HepG2 (cell line): ENCODE results near the gene DHRS4L2. TPM values are rescaled to one million over a fixed set of nuclear protein-coding genes. Genes with fewer than 3 reads are reported as not detected.

ENCODE experiments used
- ARNTL ChIP-seq: sonication (generic); formaldehyde crosslinking; IDR thresholded peaks from 2 replicates; pipeline ENCODE4 v1.4.0; 2020; ENCODE audit warnings: mild to moderate bottlenecking, missing genetic modification reagents
- EEA1 ChIP-seq: sonication (generic); formaldehyde crosslinking; IDR thresholded peaks from 2 replicates; pipeline ENCODE4 v1.5.1; 2020; ENCODE audit warnings: mild to moderate bottlenecking, missing genetic modification reagents, borderline replicate concordance
- MTA3 ChIP-seq: sonication (generic); formaldehyde crosslinking; IDR thresholded peaks from 2 replicates; pipeline ENCODE4 v1.4.0; 2020; ENCODE audit warnings: missing genetic modification reagents
- NCOA5 ChIP-seq: sonication (generic); formaldehyde crosslinking; IDR thresholded peaks from 2 replicates; pipeline ENCODE4 v1.4.0; 2020; ENCODE audit warnings: missing genetic modification reagents
- POLR2A ChIP-seq, 2 experiments: IDR thresholded peaks; 2 replicates each; pipeline ENCODE4 v1.6.1; 2011; ENCODE audit warnings: low read depth in 2 of 2, low read length in 2 of 2, mild to moderate bottlenecking in 1 of 2, moderate library complexity in 1 of 2; ENCODE audit not compliant: insufficient read depth in 1 of 2
- PPARG ChIP-seq: conservative IDR thresholded peaks from 2 replicates; pipeline ENCODE4 v1.6.1; 2016; ENCODE audit warnings: missing biosample characterization, missing genetic modification reagents
- SUZ12 ChIP-seq: fragments of 150-350 bp; IDR thresholded peaks from 2 replicates; pipeline ENCODE4 v1.6.1; 2014; ENCODE audit warnings: low read depth, low read length
- TOE1 ChIP-seq: sonication (generic); formaldehyde crosslinking; IDR thresholded peaks from 2 replicates; pipeline ENCODE4 v1.4.0; 2020; ENCODE audit warnings: mild to moderate bottlenecking, missing genetic modification reagents
- ZMAT3 ChIP-seq: sonication (generic); formaldehyde crosslinking; conservative IDR thresholded peaks from 2 replicates; pipeline ENCODE4 v1.7.0; 2021; ENCODE audit warnings: missing genetic modification reagents
- ZNF101 ChIP-seq: sonication (generic); formaldehyde crosslinking; IDR thresholded peaks from 2 replicates; pipeline ENCODE4 v1.4.0; 2020; ENCODE audit warnings: mild to moderate bottlenecking, low read depth, missing genetic modification reagents, borderline replicate concordance
- ZNF337 ChIP-seq: sonication (generic); formaldehyde crosslinking; IDR thresholded peaks from 2 replicates; pipeline ENCODE4 v1.5.1; 2020; ENCODE audit warnings: missing genetic modification reagents, low read depth, mild to moderate bottlenecking, borderline replicate concordance
- ZNF589 ChIP-seq: sonication (generic); formaldehyde crosslinking; conservative IDR thresholded peaks from 2 replicates; pipeline ENCODE4 v1.8.0; 2022; ENCODE audit warnings: mild to moderate bottlenecking, moderate library complexity, missing genetic modification reagents
- ZNF629 ChIP-seq: sonication (generic); formaldehyde crosslinking; conservative IDR thresholded peaks from 2 replicates; pipeline ENCODE4 v1.5.0; 2020; ENCODE audit warnings: missing genetic modification reagents
- polyA plus RNA-seq, 8 experiments: library from polyadenylated mRNA; depleted of rRNA in 3 of 8; stranded (reverse) in 7 of 8; unstranded in 1 of 8; fragments of >200 nt; fragmentation: Illumina TruSeq in 4 of 8; extraction: Trizol in 4 of 8; gene quantifications; 2 replicates each; pipeline versions ENCODE4 v1.2.1 to v1.2.3, GENCODE V29; 2011 to 2016; ENCODE audit warnings: low read depth in 4 of 8, missing spikeins in 1 of 8, mixed read lengths in 1 of 8; ENCODE audit not compliant: insufficient read depth in 1 of 8
- total RNA-seq, 5 experiments: library from RNA; depleted of rRNA; stranded (reverse); fragments of >200 nt; fragmentation: Illumina TruSeq; extraction: Trizol; gene quantifications; 2 replicates each; pipeline ENCODE4 v1.2.3, GENCODE V29; 2016; ENCODE audit warnings: low read depth in 1 of 5
- TF ChIP-seq, protein P1 (sequence below): sonication (generic); formaldehyde crosslinking; IDR thresholded peaks from 2 replicates; pipeline ENCODE4 v1.5.0; 2020; ENCODE audit warnings: missing genetic modification reagents
- TF ChIP-seq, protein P2 (sequence below): sonication (generic); formaldehyde crosslinking; IDR thresholded peaks from 2 replicates; pipeline ENCODE4 v1.4.0; 2020; ENCODE audit warnings: mild to moderate bottlenecking, missing genetic modification reagents
- TF ChIP-seq, protein P3 (sequence below): sonication (generic); formaldehyde crosslinking; IDR thresholded peaks from 2 replicates; pipeline ENCODE4 v1.4.0; 2020; ENCODE audit warnings: missing genetic modification reagents

DHRS4L2 gene
- total and polyA plus RNA-seq, 2 of the 13 experiments (the other 11 are each of a cell fraction or from before 2014, with no cell fraction given) = 24.7 to 38.2 TPM

DNA sequence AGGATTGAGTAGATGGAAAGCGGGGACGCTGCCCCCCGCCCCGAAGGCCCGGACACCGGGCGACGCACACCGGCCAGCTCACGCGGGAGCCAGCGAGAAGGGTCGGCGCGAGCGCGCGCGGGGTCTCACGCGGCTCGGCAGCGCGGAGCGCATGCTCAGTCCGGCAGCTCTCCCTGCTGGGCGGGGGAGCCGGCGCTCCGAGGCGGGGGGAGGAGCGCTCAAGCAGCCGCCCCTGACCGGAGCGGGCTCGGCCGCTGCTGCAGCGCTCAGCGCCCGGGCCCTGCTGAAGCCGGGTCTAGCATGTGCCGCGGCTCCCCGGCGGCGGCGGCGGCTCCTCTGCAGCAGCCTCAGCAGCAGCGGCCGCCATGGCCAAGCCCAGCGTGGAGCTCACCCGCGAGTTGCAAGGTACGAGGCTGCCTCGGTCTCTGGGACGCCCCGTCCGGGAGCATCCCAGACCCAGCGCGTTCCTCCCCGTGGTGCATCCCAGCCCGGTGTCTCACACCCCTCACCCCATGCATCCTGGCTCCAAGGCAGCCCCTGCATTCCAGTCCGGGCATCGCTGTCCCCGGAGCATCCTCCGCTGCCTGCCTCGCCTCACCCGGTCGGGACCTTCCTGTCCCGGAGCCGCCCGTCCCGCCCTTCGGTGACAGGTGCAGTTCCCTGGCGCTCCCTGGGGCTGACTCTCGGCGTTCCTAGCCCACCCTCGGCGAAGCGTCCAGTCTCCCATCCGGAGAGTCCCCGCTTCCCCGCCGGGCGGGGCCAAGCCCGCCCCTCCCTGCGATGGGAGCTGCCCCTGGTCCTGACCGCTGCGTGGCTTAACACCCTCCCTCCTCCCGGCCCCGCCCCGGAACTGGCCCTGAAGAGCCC lies 63.3 kb downstream of the DHRS4L2 start, which contains the start of gene CARMIL3 (continued):
- TF ChIP-seq, protein P1, sequence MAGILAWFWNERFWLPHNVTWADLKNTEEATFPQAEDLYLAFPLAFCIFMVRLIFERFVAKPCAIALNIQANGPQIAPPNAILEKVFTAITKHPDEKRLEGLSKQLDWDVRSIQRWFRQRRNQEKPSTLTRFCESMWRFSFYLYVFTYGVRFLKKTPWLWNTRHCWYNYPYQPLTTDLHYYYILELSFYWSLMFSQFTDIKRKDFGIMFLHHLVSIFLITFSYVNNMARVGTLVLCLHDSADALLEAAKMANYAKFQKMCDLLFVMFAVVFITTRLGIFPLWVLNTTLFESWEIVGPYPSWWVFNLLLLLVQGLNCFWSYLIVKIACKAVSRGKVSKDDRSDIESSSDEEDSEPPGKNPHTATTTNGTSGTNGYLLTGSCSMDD (CRISPR knock-in tag) = peak; percentile 52; the same call in 1 of the 2 replicates
- no peak; the same call in 1 of the 2 replicates for TF ChIP-seq TOE1 (CRISPR knock-in tag)
- no peak for TF ChIP-seq POLR2A (IDR thresholded peaks at IDR 0.05; ENCODE audit: insufficient read depth in 1 of 2, low read depth in 2 of 2, low read length in 2 of 2)
- no peak for TF ChIP-seq ZNF629 (CRISPR knock-in tag)
- TF ChIP-seq ARNTL (CRISPR knock-in tag) = peak; percentile 7; the same call in 1 of the 2 replicates
- no peak for TF ChIP-seq ZNF337 (CRISPR knock-in tag)
- TF ChIP-seq NCOA5 (CRISPR knock-in tag) = no peak
- TF ChIP-seq SUZ12 = no peak
- no peak; the same call in none of the 2 replicates for TF ChIP-seq ZNF101 (CRISPR knock-in tag)
- TF ChIP-seq, protein P2, sequence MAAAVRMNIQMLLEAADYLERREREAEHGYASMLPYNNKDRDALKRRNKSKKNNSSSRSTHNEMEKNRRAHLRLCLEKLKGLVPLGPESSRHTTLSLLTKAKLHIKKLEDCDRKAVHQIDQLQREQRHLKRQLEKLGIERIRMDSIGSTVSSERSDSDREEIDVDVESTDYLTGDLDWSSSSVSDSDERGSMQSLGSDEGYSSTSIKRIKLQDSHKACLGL = peak; percentile 93
- no peak for TF ChIP-seq ZMAT3 (CRISPR knock-in tag)
- no peak; the same call in 1 of the 2 replicates for TF ChIP-seq EEA1 (CRISPR knock-in tag)
- no peak; the same call in 1 of the 2 replicates for TF ChIP-seq MTA3 (CRISPR knock-in tag)
- TF ChIP-seq PPARG = peak; percentile 58; the same call in 1 of the 2 replicates
- TF ChIP-seq ZNF589 (CRISPR knock-in tag) = peak; percentile 71
- TF ChIP-seq, protein P3, sequence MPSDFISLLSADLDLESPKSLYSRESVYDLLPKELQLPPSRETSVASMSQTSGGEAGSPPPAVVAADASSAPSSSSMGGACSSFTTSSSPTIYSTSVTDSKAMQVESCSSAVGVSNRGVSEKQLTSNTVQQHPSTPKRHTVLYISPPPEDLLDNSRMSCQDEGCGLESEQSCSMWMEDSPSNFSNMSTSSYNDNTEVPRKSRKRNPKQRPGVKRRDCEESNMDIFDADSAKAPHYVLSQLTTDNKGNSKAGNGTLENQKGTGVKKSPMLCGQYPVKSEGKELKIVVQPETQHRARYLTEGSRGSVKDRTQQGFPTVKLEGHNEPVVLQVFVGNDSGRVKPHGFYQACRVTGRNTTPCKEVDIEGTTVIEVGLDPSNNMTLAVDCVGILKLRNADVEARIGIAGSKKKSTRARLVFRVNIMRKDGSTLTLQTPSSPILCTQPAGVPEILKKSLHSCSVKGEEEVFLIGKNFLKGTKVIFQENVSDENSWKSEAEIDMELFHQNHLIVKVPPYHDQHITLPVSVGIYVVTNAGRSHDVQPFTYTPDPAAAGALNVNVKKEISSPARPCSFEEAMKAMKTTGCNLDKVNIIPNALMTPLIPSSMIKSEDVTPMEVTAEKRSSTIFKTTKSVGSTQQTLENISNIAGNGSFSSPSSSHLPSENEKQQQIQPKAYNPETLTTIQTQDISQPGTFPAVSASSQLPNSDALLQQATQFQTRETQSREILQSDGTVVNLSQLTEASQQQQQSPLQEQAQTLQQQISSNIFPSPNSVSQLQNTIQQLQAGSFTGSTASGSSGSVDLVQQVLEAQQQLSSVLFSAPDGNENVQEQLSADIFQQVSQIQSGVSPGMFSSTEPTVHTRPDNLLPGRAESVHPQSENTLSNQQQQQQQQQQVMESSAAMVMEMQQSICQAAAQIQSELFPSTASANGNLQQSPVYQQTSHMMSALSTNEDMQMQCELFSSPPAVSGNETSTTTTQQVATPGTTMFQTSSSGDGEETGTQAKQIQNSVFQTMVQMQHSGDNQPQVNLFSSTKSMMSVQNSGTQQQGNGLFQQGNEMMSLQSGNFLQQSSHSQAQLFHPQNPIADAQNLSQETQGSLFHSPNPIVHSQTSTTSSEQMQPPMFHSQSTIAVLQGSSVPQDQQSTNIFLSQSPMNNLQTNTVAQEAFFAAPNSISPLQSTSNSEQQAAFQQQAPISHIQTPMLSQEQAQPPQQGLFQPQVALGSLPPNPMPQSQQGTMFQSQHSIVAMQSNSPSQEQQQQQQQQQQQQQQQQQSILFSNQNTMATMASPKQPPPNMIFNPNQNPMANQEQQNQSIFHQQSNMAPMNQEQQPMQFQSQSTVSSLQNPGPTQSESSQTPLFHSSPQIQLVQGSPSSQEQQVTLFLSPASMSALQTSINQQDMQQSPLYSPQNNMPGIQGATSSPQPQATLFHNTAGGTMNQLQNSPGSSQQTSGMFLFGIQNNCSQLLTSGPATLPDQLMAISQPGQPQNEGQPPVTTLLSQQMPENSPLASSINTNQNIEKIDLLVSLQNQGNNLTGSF = peak; percentile 91
